ENCODE data around the gene TFDP2.

GRCh38 chr3:142077155-142077858, 72.0 kb downstream of the TFDP2 start:
- TF ChIP-seq POLR2AphosphoS5 (IDR thresholded peaks at IDR 0.05; ENCODE audit: low read depth, low read length) (no peak), POLR2A (IDR thresholded peaks at IDR 0.05; ENCODE audit: low read depth, low read length) (no peak), SPI1 (IDR thresholded peaks at IDR 0.05; ENCODE audit: low read depth, low read length) (no peak)

All from GM12891 (cell line).